Astrocyte of the hippocampus (primary cell): ENCODE results near the gene CST3.
"Not testable (repeated sequence)": the region's sequence is repeated elsewhere in the genome, so short reads cannot be mapped to it uniquely, and the experiment has no call there.

ENCODE experiments used
- DNase-seq: peaks from one replicate; pipeline ENCODE4 v3.0.0; 2011; ENCODE audit warnings: low read depth, low spot score

CST3 gene

DNA sequence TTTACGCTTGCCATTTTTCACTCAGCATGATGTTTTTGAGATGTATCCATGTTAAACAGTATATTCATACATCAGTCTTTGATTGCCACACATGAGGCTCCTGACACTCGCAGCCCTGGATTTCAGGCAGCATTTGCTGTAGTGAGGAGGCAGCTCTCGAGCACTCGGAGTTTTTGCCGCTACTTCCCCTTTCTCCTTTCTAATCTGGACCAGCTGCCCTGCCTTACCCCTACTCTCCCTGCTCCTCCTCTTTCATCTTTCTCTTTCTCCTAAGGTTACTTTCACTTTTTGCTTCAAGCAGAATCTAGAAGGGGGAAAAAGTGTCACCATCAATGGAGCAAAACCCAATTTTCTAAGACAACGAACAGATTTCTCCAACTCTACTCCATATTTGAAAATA lies 5.9 kb upstream of the CST3 start:
- DNase-seq = no peak

DNA sequence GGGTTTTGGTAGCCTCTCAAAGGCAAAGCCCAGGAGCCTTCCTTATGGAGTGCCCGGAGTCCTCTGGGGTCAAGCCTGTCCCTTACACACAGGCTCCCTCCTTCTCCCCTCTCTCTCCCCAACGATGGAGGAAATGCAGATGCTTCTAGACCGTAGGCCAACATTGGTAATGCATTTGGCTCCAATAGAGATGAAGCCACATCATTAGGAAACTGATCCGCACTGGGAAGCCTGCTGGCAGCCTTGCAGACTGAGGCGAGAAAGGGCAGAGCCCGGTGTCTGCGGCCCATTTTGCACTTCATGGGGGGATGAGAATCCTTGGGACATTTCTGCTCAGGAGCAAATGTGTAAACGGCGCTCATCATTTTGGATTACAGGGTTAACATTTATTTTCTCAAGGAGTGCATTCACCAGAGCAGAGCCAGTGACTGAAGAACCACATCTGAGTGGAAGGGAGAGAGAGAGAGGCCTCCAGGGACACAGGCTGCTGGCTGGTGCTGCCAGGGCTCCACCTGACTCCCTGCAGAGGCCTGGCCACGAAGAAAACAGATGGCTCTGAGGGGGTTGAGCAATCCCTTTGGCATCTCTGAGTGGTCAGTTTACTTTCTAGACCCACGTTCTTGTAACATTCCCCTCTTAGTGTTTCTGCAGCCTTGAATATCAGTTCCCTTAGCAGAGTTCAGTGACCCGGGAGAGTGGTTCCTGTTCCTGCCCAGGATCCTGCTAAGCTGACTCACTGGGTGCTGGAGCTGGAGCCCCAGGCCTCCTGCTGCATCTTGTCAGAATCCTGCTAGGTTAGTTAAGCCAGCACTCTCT lies 4.4 kb upstream of the CST3 start:
- DNase-seq = peak; percentile 65

DNA sequence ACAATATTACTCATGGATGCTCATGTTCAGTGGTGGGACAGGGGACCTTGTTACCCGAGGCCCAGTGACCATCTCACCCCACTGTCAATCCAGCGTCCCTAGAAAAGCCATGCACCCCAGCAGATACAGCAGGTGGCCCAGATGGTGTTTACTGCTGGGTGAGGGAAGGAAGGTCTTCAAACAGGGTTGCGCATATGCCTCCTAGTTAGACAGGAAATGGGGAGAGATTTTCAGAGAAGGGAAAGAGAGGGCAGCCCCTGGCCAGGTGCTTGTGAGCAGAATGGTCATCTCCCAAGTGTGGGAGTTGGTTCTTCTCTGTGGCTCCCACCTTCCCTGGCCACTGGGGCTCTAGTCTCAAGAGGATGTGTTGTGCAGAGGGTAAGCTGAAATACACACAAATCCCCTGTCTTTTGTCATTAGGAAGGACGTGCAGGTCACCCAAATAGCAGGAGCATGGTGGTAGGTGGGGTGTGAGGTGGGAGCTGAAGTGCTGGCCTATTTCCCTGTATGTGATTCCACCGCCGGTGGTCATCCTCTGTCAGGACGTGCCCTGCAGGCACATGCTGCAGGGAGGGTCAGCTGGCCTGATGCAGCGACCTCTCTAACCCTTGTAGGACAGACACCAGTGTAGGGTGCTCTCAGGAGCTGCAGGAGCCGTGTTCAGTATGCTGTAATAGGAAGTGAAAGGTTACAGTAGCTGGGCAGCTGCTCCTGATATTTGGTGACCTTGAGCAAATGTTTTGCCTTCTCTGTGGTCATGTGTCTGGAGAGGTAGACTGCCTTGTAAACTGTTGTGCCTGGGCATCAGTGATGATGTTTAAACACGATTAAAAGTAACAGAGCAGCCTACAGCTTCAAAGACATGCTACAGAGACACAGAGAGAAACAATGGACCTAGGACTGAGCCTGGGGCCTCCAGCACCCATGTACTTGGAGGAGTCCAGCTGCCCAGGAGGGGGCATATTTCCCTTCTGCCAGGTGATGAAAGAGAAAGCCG lies 3.2 kb upstream of the CST3 start:
- DNase-seq = no peak

DNA sequence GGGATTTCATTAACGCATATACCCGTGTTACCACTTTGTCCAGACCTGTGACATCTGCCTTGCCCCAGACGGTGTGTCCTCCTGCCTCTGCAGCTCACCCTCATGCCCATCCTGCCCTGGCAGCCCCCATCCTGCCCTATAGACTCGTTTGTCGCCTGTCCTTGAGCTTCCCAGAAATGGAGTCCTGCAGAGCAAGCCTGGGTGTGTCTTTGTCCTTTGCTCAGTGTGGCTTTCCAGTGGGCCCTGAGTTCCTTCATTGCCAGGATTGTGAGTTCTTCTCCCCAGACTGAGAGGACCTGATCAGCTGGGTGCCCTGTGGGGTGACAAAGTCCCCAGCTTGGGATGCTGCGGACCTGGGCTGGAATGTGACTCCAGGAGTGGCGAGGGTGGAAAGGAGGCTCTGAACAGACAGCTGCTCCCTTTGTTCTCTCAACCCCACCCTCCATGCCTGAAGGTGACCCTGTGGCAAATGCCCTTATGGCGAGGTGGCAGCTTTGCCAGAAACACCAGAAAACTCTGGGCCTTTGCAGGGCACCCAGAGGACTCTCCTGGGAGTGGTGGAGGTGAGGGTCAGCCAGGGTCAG lies 2.4 kb upstream of the CST3 start:
- no peak for DNase-seq

DNA sequence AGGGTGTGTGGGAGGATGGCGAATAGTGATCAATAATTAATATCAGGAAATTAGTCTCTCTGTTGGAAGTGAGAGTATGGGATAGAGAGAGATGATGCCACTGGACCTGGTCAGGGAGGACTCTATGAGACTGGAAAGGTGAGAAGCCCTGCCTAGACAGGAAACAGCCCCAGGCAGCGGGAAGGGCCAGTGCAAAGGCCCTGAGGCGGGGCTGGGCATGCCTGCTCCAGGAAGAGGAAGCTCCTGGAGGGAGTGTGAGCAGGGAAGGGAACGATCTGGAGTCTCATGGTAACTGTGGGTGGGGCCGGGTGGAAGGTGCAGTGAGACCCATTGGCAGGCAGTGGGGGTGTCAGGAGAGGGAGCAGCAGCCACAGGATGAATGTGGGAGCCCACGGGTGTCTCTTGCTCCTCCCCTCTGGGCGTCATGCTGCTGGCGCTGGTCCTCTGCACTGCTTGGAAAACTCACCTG lies 1.8 kb upstream of the CST3 start:
- DNase-seq = no peak

DNA sequence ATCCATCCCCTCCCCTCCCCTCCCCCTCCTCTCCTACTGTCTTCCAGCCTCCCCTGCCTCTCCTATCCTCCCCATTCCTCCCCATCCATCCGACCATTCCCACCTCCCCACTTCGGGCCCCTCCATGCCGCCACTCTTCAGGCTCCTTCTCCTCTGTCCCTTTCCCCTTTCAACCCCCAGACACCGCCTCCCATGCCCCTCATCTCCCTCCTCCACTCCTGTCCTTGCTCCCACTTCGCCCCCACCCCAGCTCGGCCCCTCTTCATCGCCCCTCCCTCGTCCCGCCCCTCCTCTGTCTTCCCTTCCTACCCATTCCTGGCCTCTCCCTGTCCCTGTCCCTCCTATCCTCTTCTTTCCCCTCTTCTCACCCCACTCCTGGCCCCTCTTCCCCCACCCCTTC lies 554 bp upstream of the CST3 start:
- DNase-seq = no peak

DNA sequence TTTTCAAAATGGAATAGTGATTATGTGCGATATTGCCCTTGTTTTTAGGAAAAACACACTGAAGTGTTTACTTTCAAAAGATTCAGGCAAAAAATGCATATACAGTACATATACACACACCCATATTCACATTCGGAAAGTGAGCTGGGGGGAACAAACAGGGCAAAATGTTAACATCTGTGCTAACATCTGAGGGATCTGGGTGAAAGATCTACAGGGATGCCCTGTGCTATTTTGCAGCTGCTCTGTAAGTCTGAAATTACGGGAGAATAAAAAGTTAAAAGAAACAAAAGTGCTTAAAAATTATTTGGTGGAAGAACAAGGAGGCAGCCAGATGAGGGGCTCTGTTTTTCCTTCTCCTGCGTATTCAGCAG lies 860 bp downstream of the CST3 start:
- DNase-seq = no peak

DNA sequence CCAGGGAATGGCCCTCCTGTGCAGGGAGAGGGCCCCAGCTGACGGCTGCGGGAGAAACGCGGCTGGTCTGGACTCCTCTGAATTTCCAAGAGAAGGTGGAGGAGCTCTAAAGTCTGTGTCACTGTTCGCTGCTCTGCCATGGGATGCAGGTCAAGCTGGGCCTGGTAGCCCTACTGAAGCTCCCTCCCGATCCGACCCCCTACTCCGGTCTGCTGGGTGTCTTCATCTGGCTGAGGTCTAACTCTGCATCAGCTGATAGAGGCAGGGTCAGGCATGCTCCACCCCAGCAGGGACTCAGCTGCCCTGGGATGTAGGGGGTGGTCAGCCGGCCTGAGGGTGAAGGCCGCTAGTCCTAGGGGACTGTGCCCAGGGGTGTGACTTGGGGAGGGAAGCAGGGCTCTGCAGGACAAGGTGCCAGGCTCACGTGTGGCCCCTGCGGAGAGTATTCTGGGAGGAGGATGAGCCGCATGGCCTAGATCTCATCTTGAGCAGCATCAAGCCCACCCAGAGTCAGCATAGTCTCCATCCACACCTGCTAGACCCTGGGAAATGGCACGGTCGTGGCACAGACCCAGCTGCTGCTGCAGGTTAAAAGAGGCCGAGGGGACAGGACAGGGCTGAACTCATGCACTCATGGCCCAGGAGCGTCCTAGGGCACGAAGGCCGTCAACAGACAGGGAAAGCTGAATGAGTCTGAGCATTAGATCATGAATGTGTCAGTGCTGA lies 1.4 kb downstream of the CST3 start:
- DNase-seq = no peak

DNA sequence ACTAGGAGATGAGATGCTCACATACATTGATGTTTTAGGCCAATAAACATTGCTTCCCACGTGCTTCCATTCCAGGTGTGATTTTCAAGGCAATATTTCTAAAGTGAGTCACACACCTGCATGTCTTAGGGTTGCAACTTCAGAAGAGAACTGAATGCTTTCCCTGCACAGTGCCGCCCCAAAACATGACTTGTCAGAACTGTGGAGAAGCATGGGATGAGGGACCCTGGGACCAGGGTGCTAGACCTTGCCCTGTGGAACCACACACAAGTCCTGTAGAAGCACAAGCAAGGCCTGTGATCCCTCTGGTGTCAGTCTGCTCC lies 2.0 kb downstream of the CST3 start:
- DNase-seq = not testable (repeated sequence)

DNA sequence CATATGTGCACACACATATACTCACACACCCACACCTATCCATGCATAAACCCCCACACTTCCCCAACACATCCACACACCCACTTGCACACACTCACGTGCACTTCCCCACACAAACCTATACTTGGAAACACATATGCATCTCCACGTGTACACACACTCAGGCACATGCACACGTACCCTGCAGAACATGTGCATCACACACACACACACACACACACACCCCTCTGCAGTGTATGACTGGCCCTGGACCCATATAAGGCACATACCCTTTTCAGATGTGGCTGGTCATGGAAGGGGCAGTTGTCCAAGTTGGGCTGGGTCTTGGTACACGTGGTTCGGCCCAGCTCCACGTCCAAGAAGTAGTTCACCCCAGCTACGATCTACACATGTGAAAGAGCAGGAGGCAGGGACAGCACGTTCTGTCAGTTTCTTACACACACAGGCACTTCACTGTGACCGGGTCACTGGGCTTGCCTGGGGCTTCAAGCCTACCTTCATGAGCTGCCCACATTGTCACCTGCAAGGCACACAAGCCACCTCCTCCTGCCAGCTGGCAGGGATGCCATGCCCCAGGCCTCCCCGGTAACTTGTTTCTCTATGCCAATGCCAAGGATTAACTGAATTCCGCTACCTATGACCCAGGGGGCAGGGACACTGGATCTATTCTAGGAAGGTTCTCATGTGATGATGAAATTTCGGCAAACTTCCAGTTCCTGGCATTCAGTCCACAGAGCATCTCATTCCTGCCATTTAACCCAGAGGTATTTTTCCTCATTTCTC lies 2.6 kb downstream of the CST3 start:
- DNase-seq = no peak

DNA sequence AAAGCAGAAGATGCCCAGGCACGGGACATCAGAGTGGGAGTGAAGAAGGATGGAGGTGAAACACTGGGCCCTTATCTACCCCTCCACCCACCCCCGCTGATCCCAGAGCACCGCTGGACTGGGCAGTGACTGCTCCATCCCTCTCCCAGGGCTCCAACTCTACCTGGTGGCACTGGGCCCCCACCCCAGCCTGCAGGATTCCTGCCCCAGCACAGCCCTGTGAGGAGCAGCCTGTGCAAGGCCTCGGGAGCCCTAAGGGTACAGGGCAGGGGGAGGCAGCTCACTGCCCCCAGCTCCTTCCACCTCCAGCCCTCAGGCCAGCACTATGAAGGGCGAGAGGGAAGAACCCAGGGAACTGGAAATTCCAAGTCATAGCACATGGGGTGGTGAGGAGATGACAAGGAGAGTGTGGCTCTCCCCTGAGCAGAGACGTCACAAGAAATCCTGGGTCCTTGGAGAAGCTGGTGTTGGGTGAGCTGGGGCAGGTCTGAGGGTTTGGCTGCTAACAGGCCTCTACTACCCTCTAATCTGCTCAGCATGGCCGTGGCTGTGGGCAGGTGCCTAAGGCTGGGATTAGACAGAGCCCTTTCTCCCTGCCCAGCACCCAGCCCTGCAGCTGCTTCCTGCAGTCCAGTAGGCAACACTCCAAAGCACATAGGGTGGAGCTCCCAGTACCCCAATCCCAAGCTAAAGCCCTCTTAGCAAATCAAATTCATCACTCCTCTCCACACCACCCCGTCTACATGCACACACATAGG lies 3.5 kb downstream of the CST3 start:
- DNase-seq = no peak

DNA sequence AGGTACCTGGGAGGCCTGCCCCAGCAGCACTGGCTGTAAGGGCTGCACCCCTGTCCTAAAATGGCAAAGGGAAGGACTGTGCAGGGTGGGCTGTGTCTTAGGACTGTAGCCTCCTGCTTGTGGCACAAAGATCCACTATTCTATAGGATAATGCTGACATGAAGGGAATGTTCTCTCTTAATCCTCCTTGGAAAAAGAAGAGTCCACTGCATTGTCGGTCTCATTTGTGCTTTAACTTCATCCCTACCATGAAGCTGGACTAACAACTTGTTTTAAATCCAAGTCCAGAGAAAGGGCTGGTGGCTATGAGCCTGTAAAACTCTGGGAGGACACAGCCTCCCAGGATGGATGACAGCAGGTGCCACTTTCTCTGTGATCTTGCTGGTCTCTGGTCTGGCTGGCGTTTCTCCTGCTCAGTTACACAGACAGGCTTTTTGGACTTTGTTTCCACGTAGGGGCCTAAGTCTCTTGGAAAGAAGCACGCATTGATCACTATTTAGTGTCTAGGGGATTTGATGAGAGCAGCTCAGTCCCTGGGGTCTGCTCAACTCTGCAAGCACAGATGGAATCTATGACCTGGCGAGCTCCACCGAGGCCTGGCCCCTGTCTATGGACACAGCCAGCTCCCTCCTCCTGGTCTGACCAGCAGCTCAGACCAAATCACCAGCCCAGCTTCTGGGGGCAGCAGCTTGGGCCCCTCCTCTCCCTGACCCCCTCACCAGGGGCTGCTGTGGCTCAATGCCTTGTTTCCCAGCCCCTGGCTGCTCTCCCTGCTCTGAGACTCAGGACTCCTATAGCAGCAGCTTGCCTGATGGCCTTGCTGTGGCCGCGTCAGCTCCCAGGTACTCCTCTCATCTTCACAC lies 4.8 kb downstream of the CST3 start:
- no peak for DNase-seq

DNA sequence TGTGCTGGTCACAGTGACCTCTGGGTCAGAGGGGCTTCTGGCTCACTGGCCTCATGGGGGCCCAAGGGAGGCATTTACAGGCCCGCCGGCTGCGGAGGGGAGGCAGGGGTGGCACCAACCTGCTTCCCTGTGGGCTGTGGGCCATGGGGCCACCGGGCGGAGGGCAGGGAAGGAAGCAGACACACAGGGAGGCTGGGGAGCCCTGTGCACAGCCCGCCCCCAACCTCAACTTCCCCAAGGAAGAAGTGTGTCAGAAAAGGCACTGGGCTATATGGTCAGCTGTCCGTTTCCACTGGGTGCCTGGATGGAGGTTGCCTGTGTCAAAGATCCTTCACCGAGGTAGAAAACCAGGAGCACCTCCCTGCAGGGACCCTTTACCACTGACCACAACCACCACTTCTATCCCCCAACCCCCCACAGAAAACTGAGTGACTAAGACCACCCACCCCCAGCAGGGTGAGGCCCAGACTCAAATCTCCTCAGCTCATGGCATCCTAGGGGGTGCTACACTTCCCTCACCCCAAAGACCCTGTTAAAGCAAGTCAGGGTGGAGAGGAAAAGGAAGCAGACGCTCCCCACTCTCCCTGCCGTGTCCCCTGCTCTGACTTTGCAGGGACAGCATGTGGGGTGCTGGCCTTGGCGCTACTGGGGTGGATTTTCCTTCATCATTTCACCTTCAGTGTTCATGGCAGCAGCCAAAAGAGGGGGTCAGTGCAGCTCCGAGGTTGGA lies 5.6 kb downstream of the CST3 start:
- DNase-seq = no peak

DNA sequence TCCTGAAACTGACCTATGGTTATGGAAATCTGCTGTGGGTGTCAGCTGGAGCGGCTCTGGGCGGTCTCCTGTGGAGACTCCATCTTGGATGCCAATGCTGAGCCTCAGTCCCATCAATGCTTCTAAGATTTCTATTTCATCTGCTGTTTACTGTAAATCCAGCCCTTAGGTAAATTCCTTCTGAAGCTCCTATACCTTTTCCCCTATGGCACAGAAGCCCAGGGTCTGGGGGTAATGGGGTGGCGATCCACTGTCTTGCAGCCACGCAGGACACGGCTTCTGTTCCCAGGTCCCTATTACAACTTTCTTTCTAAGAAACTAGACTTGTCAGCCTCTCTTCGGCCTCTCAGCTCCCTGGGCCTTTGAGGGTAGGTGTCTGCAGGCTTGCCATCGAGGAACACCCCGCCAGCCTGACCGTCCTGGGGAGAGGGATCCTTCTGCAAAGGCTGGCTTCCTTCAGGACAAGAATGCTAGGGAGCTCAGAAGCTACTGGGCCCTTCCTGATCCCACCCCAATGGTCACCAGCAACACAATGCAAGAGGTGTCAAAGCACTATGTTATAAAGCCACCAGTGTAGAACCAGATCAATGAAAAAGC lies 6.4 kb downstream of the CST3 start:
- no peak for DNase-seq

DNA sequence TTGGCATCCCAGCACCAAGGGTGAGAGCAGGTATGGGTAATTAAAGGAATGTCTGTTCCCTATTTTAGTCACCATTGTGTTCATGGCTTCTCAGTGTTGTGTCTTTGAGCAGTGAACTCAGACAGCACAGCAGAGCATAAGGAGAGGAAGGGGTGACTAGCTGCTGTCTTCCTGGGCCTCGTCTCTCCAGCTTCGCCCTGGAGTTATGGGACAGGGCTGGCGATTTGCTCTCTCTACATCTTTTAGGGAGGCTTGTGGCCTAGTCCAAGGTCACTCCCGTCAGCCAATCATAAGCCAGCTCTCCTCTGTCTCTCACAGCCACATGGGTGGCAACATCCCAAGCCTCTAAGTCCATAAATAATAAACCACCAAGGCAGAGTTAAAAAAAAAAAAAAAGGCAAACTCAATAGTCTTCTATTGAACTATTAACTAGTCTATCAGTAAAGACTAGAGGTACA lies 7.3 kb downstream of the CST3 start:
- no peak for DNase-seq

DNA sequence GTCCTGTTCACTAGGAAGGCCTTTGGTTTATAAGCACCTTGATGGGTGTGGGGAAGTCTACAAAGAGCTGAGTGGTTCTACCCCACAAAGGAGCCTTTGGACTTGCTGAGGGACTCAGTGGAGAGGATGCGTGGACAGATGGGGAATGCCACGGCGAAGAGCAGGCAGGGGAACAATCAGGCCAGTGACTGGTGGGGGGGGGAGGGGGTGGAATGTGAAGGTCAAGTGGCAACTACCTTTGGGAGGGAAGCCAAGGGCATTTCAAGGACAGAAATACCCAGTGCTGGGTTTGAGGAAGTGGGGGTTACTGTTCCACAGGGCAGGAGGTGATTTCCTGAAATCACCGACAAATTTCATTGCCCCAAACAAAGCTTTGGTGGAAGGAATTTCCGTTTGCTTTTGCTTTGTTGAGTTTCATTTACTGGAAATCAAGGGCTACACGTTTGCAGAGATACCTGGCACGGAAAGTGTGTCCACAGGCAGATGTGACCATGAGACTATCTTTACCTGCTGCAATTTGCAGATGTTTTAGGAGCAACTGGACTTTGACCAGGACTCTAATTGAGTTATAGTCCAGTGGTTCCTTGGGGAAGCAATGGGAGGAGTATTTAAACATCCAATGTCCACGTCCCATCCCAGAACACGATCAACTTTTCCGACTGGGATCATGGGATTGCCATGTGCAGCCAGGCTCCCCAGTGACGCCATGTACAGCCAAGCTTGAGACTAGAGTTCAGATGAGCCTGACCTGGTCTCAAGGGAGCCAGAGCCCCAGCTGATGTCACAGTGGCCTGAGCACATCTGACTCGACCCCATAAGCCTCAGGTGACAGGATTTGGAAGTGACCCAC lies 8.0 kb downstream of the CST3 start:
- no peak for DNase-seq

DNA sequence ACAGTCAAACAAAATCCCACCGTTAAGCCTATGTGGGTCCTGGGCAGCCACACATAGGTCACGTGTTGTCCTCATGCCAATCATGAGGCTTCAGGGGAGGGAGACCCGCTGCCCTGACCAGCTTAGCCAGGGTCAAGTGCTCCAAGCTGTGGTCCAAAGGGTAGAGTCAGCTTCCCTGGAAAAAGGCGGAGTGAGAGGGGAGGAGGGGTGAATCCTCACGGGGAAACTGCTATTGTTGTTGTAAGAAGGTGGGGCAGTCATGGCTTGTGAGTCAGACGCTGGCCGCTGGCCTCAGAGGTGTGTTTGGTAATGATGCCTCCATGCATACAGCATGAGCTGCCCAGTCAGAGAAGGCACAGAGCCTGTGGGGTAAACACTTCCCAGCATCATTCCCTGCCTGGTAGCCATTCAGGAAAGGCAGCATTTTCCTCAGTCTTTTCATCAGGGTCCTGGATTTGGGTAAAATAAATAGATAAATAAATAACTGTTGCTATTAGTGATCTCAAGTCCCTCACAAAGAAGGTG lies 8.7 kb downstream of the CST3 start:
- DNase-seq = peak; percentile 88
